BE2C (cell line): ENCODE data around the gene USP17L13. TPM values are rescaled to one million over a fixed set of nuclear protein-coding genes. Genes with fewer than 3 reads are reported as not detected.
A peak's percentile ranks its signal among the peaks of the same experiment; 100 is the strongest.
"Not testable (repeated sequence)": the region's sequence is repeated elsewhere in the genome, so short reads cannot be mapped to it uniquely, and the experiment has no call there.

ENCODE experiments used
- DNase-seq: peaks from one replicate; pipeline ENCODE4 v3.0.0-alpha.2; 2020
- H3K27me3 ChIP-seq: fragments of 250-450 bp; sonication (Bioruptor Pico); 2 replicates; pipeline ENCODE4 v1.5.1; 2020; ENCODE audit warnings: mild to moderate bottlenecking
- H3K36me3 ChIP-seq: fragments of 250-450 bp; sonication (Bioruptor Pico); 2 replicates; pipeline ENCODE4 v1.5.1; 2020; ENCODE audit warnings: mild to moderate bottlenecking
- H3K4me1 ChIP-seq: fragments of 250-450 bp; sonication (Bioruptor Pico); 2 replicates; pipeline ENCODE4 v1.5.1; 2020
- H3K4me3 ChIP-seq: 2 replicates; pipeline ENCODE4 v1.5.1; 2011; ENCODE audit warnings: low read depth, low read length
- H3K9me3 ChIP-seq: fragments of 250-450 bp; sonication (Bioruptor Pico); 2 replicates; pipeline ENCODE4 v1.5.1; 2020
- polyA plus RNA-seq: library from polyadenylated mRNA; unstranded; fragments of >200 nt; gene quantifications from one replicate; pipeline ENCODE4 v1.2.1, GENCODE V29; 2012; ENCODE audit warnings: low read depth, missing spikeins; ENCODE audit not compliant: insufficient read length, insufficient read depth

Gene USP17L13, protein sequence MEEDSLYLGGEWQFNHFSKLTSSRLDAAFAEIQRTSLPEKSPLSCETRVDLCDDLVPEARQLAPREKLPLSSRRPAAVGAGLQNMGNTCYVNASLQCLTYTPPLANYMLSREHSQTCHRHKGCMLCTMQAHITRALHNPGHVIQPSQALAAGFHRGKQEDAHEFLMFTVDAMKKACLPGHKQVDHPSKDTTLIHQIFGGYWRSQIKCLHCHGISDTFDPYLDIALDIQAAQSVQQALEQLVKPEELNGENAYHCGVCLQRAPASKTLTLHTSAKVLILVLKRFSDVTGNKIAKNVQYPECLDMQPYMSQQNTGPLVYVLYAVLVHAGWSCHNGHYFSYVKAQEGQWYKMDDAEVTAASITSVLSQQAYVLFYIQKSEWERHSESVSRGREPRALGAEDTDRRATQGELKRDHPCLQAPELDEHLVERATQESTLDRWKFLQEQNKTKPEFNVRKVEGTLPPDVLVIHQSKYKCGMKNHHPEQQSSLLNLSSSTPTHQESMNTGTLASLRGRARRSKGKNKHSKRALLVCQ
- polyA plus RNA-seq = not detected

DNA sequence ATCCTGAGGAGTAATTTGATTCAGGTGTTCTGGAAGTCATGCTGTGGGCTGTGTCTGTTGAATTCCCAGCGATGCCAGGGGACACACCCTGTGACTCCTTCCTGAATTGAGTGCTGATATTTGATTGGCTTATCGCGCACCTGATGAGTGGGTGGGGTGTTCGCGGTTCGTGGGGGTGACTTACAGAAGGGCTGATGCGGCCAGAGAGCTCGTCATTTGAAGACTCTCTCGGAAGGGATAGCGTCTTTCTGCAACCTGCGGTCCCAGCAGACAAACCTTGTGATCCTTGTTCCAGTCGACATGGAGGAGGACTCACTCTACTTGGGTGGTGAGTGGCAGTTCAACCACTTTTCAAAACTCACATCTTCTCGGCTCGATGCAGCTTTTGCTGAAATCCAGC lies at the start of gene USP17L13:
TSS of gene USP17L13 (plus strand) at position 301 of the 400 bp plus-strand sequence. CDS start at position 301, 0 bp downstream.
- DNase-seq, H3K36me3 ChIP-seq, H3K27me3 ChIP-seq, H3K9me3 ChIP-seq, H3K4me3 ChIP-seq, H3K4me1 ChIP-seq: not testable (repeated sequence)

DNA sequence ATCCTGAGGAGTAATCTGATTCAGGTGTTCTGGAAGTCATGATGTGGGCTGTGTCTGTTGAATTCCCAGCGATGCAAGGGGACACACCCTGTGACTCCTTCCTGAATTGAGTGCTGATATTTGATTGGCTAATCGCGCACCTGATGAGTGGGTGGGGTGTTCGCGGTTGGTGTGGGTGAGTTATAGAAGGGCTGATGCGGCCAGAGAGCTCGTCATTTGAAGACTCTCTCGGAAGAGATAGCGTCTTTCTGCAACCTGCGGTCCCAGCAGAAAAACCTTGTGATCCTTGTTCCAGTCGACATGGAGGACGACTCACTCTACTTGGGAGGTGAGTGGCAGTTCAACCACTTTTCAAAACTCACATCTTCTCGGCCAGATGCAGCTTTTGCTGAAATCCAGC lies 14.3 kb upstream of the USP17L13 start, which contains the start of gene USP17L10:
TSS of gene USP17L10 (plus strand) at position 301 of the 400 bp plus-strand sequence. CDS start at position 301, 0 bp downstream.
- not testable (repeated sequence) for DNase-seq, H3K4me3 ChIP-seq, H3K9me3 ChIP-seq, H3K36me3 ChIP-seq, H3K27me3 ChIP-seq, H3K4me1 ChIP-seq

DNA sequence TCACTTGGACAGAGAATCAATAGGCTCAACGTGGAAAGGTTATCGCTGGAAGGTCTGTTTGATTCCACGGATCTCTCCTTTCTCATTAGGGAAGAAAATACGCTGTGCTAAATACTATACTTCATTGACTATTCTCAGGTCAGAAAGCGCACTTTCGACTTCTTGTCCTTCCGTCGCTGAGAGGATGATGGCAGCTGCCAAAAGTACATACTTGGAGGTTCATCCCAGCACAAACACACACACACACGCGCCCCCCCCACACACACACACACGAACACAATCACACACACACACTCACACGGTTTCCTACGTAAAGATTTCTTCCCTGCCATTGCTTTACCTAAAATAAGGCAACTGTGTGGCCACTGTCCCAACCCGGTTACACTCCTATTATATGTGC lies 10.0 kb upstream of the USP17L13 start:
- not testable (repeated sequence) for H3K36me3 ChIP-seq, H3K9me3 ChIP-seq, H3K27me3 ChIP-seq, H3K4me3 ChIP-seq, DNase-seq, H3K4me1 ChIP-seq

DNA sequence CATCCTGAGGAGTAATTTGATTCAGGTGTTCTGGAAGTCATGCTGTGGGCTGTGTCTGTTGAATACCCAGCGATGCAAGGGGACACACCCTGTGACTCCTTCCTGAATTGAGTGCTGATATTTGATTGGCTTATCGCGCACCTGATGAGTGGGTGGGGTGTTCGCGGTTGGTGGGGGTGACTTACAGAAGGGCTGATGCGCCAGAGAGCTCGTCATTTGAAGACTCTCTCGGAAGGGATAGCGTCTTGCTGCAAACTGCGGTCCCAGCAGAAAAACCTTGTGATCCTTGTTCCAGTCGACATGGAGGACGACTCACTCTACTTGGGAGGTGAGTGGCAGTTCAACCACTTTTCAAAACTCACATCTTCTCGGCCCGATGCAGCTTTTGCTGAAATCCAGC lies 9.6 kb upstream of the USP17L13 start, which contains the start of gene USP17L11:
TSS of gene USP17L11 (plus strand) at position 301 of the 400 bp plus-strand sequence. CDS start at position 301, 0 bp downstream.
- H3K36me3 ChIP-seq, H3K4me1 ChIP-seq, H3K27me3 ChIP-seq, H3K4me3 ChIP-seq, DNase-seq, H3K9me3 ChIP-seq: not testable (repeated sequence)

DNA sequence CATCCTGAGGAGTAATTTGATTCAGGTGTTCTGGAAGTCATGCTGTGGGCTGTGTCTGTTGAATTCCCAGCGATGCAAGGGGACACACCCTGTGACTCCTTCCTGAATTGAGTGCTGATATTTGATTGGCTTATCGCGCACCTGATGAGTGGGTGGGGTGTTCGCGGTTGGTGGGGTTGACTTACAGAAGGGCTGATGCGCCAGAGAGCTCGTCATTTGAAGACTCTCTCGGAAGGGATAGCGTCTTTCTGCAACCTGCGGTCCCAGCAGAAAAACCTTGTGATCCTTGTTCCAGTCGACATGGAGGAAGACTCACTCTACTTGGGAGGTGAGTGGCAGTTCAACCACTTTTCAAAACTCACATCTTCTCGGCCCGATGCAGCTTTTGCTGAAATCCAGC lies 4.8 kb upstream of the USP17L13 start, which contains the start of gene USP17L12:
TSS of gene USP17L12 (plus strand) at position 301 of the 400 bp plus-strand sequence. CDS start at position 301, 0 bp downstream.
- DNase-seq, H3K4me1 ChIP-seq, H3K4me3 ChIP-seq, H3K27me3 ChIP-seq, H3K36me3 ChIP-seq, H3K9me3 ChIP-seq: not testable (repeated sequence)

DNA sequence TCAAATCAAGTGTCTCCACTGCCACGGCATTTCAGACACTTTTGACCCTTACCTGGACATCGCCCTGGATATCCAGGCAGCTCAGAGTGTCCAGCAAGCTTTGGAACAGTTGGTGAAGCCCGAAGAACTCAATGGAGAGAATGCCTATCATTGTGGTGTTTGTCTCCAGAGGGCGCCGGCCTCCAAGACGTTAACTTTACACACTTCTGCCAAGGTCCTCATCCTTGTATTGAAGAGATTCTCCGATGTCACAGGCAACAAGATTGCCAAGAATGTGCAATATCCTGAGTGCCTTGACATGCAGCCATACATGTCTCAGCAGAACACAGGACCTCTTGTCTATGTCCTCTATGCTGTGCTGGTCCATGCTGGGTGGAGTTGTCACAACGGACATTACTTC lies 5.6 kb downstream of the USP17L13 start:
- H3K27me3 ChIP-seq, DNase-seq, H3K9me3 ChIP-seq, H3K4me3 ChIP-seq, H3K4me1 ChIP-seq, H3K36me3 ChIP-seq: not testable (repeated sequence)

DNA sequence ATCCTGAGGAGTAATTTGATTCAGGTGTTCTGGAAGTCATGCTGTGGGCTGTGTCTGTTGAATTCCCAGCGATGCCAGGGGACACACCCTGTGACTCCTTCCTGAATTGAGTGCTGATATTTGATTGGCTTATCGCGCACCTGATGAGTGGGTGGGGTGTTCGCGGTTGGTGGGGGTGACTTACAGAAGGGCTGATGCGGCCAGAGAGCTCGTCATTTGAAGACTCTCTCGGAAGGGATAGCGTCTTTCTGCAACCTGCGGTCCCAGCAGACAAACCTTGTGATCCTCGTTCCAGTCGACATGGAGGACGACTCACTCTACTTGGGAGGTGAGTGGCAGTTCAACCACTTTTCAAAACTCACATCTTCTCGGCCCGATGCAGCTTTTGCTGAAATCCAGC lies 9.4 kb downstream of the USP17L13 start, which contains the start of gene USP17L15:
TSS of gene USP17L15 (plus strand) at position 301 of the 400 bp plus-strand sequence. CDS start at position 301, 0 bp downstream.
- not testable (repeated sequence) for H3K4me3 ChIP-seq, H3K36me3 ChIP-seq, H3K27me3 ChIP-seq, H3K4me1 ChIP-seq, DNase-seq, H3K9me3 ChIP-seq

DNA sequence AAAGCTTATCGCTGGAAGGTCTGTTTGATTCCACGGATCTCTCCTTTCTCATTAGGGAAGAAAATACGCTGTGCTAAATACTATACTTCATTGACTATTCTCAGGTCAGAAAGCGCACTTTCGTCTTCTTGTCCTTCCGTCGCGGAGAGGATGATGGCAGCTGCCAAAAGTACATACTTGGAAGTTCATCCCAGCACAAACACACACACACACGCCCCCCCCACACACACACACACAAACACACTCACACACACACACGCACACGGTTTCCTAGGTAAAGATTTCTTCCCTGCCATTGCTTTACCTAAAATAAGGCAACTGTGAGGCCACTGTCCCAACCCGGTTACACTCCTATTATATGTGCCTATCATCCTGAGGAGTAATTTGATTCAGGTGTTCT lies 13.8 kb downstream of the USP17L13 start:
- DNase-seq = peak; percentile 18
- H3K4me3 ChIP-seq, H3K4me1 ChIP-seq, H3K27me3 ChIP-seq, H3K36me3 ChIP-seq, H3K9me3 ChIP-seq: not testable (repeated sequence)

DNA sequence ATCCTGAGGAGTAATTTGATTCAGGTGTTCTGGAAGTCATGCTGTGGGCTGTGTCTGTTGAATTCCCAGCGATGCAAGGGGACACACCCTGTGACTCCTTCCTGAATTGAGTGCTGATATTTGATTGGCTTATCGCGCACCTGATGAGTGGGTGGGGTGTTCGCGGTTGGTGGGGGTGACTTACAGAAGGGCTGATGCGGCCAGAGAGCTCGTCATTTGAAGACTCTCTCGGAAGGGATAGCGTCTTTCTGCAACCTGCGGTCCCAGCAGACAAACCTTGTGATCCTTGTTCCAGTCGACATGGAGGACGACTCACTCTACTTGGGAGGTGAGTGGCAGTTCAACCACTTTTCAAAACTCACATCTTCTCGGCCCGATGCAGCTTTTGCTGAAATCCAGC lies 18.9 kb downstream of the USP17L13 start, which contains the start of gene USP17L17:
TSS of gene USP17L17 (plus strand) at position 301 of the 400 bp plus-strand sequence. CDS start at position 301, 0 bp downstream.
- not testable (repeated sequence) for H3K36me3 ChIP-seq, H3K9me3 ChIP-seq, H3K27me3 ChIP-seq, H3K4me3 ChIP-seq, DNase-seq, H3K4me1 ChIP-seq

DNA sequence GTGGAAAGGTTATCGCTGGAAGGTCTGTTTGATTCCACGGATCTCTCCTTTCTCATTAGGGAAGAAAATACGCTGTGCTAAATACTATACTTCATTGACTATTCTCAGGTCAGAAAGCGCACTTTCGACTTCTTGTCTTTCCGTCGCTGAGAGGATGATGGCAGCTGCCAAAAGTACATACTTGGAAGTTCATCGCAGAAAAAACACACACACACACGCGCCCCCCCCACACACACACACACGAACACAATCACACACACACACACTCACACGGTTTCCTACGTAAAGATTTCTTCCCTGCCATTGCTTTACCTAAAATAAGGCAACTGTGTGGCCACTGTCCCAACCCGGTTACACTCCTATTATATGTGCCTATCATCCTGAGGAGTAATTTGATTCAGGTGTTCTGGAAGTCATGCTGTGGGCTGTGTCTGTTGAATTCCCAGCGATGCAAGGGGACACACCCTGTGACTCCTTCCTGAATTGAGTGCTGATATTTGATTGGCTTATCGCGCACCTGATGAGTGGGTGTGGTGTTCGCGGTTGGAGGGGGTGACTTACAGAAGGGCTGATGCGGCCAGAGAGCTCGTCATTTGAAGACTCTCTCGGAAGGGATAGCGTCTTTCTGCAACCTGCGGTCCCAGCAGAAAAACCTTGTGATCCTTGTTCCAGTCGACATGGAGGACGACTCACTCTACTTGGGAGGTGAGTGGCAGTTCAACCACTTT lies 23.4 kb downstream of the USP17L13 start, which contains the start of gene USP17L18:
TSS of gene USP17L18 (plus strand) at position 678 of the 728 bp plus-strand sequence. CDS start at position 678, 0 bp downstream.
- DNase-seq, H3K36me3 ChIP-seq: not testable (repeated sequence)

DNA sequence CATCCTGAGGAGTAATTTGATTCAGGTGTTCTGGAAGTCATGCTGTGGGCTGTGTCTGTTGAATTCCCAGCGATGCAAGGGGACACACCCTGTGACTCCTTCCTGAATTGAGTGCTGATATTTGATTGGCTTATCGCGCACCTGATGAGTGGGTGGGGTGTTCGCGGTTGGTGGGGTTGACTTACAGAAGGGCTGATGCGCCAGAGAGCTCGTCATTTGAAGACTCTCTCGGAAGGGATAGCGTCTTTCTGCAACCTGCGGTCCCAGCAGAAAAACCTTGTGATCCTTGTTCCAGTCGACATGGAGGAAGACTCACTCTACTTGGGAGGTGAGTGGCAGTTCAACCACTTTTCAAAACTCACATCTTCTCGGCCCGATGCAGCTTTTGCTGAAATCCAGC lies 28.4 kb downstream of the USP17L13 start, which contains the start of gene USP17L19:
TSS of gene USP17L19 (plus strand) at position 301 of the 400 bp plus-strand sequence. CDS start at position 301, 0 bp downstream.
- H3K4me3 ChIP-seq, H3K36me3 ChIP-seq, H3K27me3 ChIP-seq, DNase-seq, H3K4me1 ChIP-seq, H3K9me3 ChIP-seq: not testable (repeated sequence)

More for the DNA sequence above, 23.4 kb downstream of the USP17L13 start, which contains the start of gene USP17L18:
- not testable (repeated sequence) for H3K4me3 ChIP-seq, H3K27me3 ChIP-seq, H3K4me1 ChIP-seq, H3K9me3 ChIP-seq

DNA sequence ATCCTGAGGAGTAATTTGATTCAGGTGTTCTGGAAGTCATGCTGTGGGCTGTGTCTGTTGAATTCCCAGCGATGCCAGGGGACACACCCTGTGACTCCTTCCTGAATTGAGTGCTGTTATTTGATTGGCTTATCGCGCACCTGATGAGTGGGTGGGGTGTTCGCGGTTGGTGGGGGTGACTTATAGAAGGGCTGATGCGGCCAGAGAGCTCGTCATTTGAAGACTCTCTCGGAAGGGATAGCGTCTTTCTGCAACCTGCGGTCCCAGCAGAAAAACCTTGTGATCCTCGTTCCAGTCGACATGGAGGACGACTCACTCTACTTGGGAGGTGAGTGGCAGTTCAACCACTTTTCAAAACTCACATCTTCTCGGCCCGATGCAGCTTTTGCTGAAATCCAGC lies 33.1 kb downstream of the USP17L13 start, which contains the start of gene USP17L20:
TSS of gene USP17L20 (plus strand) at position 301 of the 400 bp plus-strand sequence. CDS start at position 301, 0 bp downstream.
- H3K27me3 ChIP-seq, H3K4me3 ChIP-seq, H3K36me3 ChIP-seq, H3K4me1 ChIP-seq, DNase-seq, H3K9me3 ChIP-seq: not testable (repeated sequence)

DNA sequence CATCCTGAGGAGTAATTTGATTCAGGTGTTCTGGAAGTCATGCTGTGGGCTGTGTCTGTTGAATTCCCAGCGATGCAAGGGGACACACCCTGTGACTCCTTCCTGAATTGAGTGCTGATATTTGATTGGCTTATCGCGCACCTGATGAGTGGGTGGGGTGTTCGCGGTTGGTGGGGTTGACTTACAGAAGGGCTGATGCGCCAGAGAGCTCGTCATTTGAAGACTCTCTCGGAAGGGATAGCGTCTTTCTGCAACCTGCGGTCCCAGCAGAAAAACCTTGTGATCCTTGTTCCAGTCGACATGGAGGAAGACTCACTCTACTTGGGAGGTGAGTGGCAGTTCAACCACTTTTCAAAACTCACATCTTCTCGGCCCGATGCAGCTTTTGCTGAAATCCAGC lies 37.9 kb downstream of the USP17L13 start, which contains the start of gene USP17L21:
TSS of gene USP17L21 (plus strand) at position 301 of the 400 bp plus-strand sequence. CDS start at position 301, 0 bp downstream.
- DNase-seq, H3K27me3 ChIP-seq: not testable (repeated sequence)

DNA sequence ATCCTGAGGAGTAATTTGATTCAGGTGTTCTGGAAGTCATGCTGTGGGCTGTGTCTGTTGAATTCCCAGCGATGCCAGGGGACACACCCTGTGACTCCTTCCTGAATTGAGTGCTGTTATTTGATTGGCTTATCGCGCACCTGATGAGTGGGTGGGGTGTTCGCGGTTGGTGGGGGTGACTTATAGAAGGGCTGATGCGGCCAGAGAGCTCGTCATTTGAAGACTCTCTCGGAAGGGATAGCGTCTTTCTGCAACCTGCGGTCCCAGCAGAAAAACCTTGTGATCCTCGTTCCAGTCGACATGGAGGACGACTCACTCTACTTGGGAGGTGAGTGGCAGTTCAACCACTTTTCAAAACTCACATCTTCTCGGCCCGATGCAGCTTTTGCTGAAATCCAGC lies 42.6 kb downstream of the USP17L13 start, which contains the start of gene USP17L22:
TSS of gene USP17L22 (plus strand) at position 301 of the 400 bp plus-strand sequence. CDS start at position 301, 0 bp downstream.
- H3K4me3 ChIP-seq, H3K27me3 ChIP-seq, H3K9me3 ChIP-seq, H3K4me1 ChIP-seq, DNase-seq, H3K36me3 ChIP-seq: not testable (repeated sequence)

More for the DNA sequence above, 37.9 kb downstream of the USP17L13 start, which contains the start of gene USP17L21:
- not testable (repeated sequence) for H3K4me1 ChIP-seq, H3K4me3 ChIP-seq, H3K36me3 ChIP-seq, H3K9me3 ChIP-seq

DNA sequence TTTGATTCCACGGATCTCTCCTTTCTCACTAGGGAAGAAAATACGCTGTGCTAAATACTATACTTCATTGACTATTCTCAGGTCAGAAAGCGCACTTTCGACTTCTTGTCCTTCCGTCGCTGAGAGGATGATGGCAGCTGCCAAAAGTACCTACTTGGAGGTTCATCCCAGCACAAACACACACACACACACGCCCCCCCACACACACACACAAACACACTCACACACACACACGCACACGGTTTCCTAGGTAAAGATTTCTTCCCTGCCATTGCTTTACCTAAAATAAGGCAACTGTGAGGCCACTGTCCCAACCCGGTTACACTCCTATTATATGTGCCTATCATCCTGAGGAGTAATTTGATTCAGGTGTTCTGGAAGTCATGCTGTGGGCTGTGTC lies 47.0 kb downstream of the USP17L13 start:
- H3K36me3 ChIP-seq, H3K4me1 ChIP-seq, H3K27me3 ChIP-seq, H3K4me3 ChIP-seq, H3K9me3 ChIP-seq: not testable (repeated sequence)
- DNase-seq = peak; percentile 32
